Activated CD8-positive, alpha-beta T cell treated with anti-CD3 and anti-CD28 coated beads for 36 hours (primary cell): ENCODE results near the gene GPR22. TPM values are rescaled to one million over a fixed set of nuclear protein-coding genes. Genes with fewer than 3 reads are reported as not detected.

Source experiments
- ATAC-seq: fragments of 200-7000 bp; cut with Tn5 transposase; one replicate; pipeline ENCODE4 v1.10.0; 2021; ENCODE audit warnings: mild to moderate bottlenecking, moderate library complexity
- CTCF ChIA-PET: fragments of 350-600 bp; sonication (Branson Sonifier 250); formaldehyde crosslinking; loops from one replicate; lab custom pipeline; 2021; ENCODE audit warnings: antibody characterized with exemption; lab: Charles Lee
- POLR2A ChIA-PET: fragments of 350-600 bp; sonication (Branson Sonifier 250); formaldehyde crosslinking; loops from one replicate; lab custom pipeline; 2021; ENCODE audit warnings: antibody characterized with exemption; lab: Charles Lee
- DNase-seq: peaks from one replicate; pipeline ENCODE4 v3.0.0-alpha.2; 2020
- H3K27ac Mint-ChIP-seq: one replicate; pipeline ENCODE4 v1.8.0; 2021; ENCODE audit warnings: mild to moderate bottlenecking, mixed read lengths
- H3K27me3 Mint-ChIP-seq: one replicate; pipeline ENCODE4 v1.8.0; 2021; ENCODE audit warnings: mixed read lengths
- H3K36me3 Mint-ChIP-seq: one replicate; pipeline ENCODE4 v1.8.0; 2021; ENCODE audit warnings: low read depth, mixed read lengths
- H3K4me1 Mint-ChIP-seq: one replicate; pipeline ENCODE4 v1.8.0; 2021; ENCODE audit warnings: low read depth, mixed read lengths
- H3K4me3 Mint-ChIP-seq: one replicate; pipeline ENCODE4 v1.8.0; 2021; ENCODE audit warnings: mild to moderate bottlenecking, moderate library complexity, mixed read lengths
- H3K9me3 Mint-ChIP-seq: one replicate; pipeline ENCODE4 v1.8.0; 2021; ENCODE audit warnings: mixed read lengths
- intact Hi-C: fragments of 100-400 bp; cut with micrococcal nuclease; formaldehyde crosslinking; loops from one replicate; pipeline ENCODE4 v1.10.0; 2022
- total RNA-seq, 2 experiments: library from RNA; stranded (reverse); gene quantifications; one replicate each; pipeline ENCODE4 v1.2.3, GENCODE V29; 2021
- TF ChIP-seq, protein P1 (sequence below): fragments of 200-600 bp; IDR thresholded peaks from one replicate; pipeline ENCODE4 v1.8.0; 2022; ENCODE audit warnings: antibody characterized with exemption, mild to moderate bottlenecking

Gene GPR22, protein sequence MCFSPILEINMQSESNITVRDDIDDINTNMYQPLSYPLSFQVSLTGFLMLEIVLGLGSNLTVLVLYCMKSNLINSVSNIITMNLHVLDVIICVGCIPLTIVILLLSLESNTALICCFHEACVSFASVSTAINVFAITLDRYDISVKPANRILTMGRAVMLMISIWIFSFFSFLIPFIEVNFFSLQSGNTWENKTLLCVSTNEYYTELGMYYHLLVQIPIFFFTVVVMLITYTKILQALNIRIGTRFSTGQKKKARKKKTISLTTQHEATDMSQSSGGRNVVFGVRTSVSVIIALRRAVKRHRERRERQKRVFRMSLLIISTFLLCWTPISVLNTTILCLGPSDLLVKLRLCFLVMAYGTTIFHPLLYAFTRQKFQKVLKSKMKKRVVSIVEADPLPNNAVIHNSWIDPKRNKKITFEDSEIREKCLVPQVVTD
- not detected for total RNA-seq

DNA sequence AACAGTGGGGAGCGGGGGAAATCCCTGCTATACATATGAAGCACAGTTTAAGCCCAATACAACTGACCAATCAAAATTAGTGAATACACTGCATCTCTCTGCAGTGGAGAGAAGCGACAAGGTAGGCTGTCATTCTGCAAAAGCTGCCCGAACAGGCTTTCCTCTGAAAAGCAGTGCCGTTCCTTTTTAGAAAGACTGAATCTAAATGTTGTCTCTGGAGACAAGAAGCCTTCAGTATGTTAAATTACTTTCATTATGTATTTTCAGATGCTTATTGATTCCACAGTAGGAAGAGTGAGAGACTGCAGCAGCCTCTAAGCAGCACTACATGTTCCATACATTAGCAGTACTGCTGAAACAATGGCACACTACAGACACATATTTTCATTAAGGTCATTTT lies at the start of gene GPR22:
Gene GPR22 (plus strand): TSS at position 129 of the 400 bp plus-strand sequence. CDS start 4,004 bp downstream, outside the sequence.
- H3K27me3 Mint-ChIP-seq, result no peaks in the 10 kb centered on the region
- peaks cover 2% of the 10 kb centered on the region for H3K36me3 Mint-ChIP-seq
- intact Hi-C loops, result no loop called here
- no peak for ATAC-seq
- H3K9me3 Mint-ChIP-seq, result no peaks in the 10 kb centered on the region
- H3K4me3 Mint-ChIP-seq, result no peak within 1 kb of the TSS
- H3K4me1 Mint-ChIP-seq, result no peaks in the 10 kb centered on the region
- no peak for DNase-seq
- ChIA-PET CTCF (no interaction called here), POLR2A (no interaction called here)
- TF ChIP-seq, protein P1, sequence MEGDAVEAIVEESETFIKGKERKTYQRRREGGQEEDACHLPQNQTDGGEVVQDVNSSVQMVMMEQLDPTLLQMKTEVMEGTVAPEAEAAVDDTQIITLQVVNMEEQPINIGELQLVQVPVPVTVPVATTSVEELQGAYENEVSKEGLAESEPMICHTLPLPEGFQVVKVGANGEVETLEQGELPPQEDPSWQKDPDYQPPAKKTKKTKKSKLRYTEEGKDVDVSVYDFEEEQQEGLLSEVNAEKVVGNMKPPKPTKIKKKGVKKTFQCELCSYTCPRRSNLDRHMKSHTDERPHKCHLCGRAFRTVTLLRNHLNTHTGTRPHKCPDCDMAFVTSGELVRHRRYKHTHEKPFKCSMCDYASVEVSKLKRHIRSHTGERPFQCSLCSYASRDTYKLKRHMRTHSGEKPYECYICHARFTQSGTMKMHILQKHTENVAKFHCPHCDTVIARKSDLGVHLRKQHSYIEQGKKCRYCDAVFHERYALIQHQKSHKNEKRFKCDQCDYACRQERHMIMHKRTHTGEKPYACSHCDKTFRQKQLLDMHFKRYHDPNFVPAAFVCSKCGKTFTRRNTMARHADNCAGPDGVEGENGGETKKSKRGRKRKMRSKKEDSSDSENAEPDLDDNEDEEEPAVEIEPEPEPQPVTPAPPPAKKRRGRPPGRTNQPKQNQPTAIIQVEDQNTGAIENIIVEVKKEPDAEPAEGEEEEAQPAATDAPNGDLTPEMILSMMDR, result no peak
- H3K27ac Mint-ChIP-seq, result no peak within 1 kb of the TSS

DNA sequence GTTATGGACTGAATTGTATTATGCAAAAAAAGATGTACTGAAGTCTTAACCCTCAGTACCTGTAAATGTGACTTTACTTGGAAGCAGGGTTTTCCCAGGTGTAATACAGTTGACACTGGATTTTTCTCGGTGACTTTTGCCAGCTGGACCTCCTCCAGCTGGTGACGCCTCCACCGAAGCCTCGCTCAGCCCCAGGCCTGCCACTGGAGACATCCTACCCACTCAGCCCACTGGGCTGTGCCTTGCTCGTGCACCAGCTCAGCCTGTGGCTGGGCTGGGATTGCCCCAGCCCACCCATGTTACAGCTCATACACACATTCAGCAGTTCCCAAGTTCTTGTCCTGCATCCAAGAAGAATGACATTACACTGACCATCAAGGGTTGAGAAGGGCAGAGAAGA lies 42.4 kb upstream of the GPR22 start:
- Mint-ChIP-seq H3K36me3 (peaks cover 4% of the 10 kb centered on the region), H3K4me1 (peaks cover 3% of the 10 kb centered on the region), H3K4me3 (no peak overlapping the region), H3K27ac (no peak overlapping the region), H3K9me3 (no peaks in the 10 kb centered on the region), H3K27me3 (no peaks in the 10 kb centered on the region)
- CTCF ChIA-PET, result no interaction called here
- TF ChIP-seq, protein P1, result no peak
- intact Hi-C loops, result no loop called here
- ATAC-seq (no peak), DNase-seq (no peak)
- POLR2A ChIA-PET, result interaction anchor here (0.9 kb wide), 1 partner anchor 228 kb away, joined by 3 read pairs; no protein-coding TSS in a partner anchor

DNA sequence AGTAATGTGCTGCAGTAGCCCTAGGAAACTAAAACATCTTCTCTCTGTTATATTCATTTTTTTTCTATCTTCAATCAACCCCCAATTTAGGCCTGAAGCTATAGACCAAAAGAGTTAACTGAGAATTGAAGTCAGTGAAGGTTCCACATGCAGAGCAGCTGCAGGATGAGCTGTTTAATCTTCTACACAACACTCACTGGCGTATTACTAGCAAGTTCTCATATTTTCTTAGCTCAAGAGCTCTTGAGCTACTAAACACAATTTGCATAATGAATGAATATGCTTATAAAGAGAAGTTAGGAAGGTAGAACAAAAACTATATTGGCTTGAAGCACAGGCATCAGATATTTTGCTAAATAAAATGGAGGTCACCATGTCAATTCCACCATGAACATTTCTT lies 41.2 kb upstream of the GPR22 start:
- Mint-ChIP-seq H3K4me1 (peaks cover 3% of the 10 kb centered on the region), H3K4me3 (no peak overlapping the region), H3K27ac (no peak overlapping the region), H3K27me3 (no peaks in the 10 kb centered on the region), H3K36me3 (peaks cover 8% of the 10 kb centered on the region), H3K9me3 (no peaks in the 10 kb centered on the region)
- ChIA-PET POLR2A (no interaction called here), CTCF (interaction anchor here (1.3 kb wide), 1 partner anchor 67 kb away, joined by 3 read pairs; no protein-coding TSS in a partner anchor)
- TF ChIP-seq, protein P1, result no peak
- no peak for DNase-seq
- intact Hi-C loops, result no loop called here
- no peak for ATAC-seq

DNA sequence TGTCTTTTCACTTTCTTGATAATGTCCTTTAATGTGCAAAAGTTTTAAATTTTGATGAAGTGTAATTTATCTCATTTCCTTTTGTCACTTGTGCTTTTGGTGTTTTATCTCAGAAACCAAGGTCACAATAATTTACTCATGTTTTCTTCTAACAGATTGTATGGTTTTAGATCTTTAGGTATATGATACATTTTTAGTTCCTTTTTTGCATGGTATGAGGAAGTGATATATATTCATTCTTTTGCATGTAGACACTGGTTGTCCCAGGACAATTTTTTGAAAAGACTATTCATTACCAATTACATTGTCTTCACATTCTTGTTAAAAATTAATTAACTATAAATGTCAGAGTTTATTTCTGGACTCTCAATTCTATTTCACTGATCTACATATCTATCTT lies 39.8 kb upstream of the GPR22 start:
- CTCF ChIA-PET, result no interaction called here
- intact Hi-C loops, result no loop called here
- Mint-ChIP-seq H3K27ac (no peak overlapping the region), H3K9me3 (no peaks in the 10 kb centered on the region), H3K36me3 (peaks cover 15% of the 10 kb centered on the region), H3K4me1 (peaks cover 3% of the 10 kb centered on the region), H3K27me3 (no peaks in the 10 kb centered on the region), H3K4me3 (no peak overlapping the region)
- DNase-seq (no peak), ATAC-seq (no peak)
- POLR2A ChIA-PET, result no interaction called here
- TF ChIP-seq, protein P1, result no peak

DNA sequence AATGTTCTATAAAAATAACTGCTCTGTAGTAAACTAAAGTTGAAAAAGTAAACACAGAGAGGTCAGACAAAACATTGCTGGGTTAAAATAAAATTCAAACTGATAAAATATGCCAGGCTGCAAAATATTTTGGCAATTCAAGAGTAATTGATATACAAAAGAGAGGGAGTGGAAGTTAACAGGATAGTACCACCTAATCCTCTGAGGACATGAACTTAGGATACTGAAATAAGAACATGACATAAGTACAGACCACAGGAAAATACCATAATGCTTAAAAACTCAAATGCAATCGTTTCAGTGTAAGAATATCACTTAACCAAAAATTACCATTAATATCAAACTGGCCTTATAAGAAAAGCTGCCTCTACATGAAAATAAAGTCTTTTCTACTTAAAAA lies 37.6 kb upstream of the GPR22 start:
- Mint-ChIP-seq H3K9me3 (no peaks in the 10 kb centered on the region), H3K27ac (no peak overlapping the region), H3K4me3 (no peak overlapping the region), H3K4me1 (peaks cover 3% of the 10 kb centered on the region), H3K27me3 (no peaks in the 10 kb centered on the region), H3K36me3 (peaks cover 23% of the 10 kb centered on the region)
- DNase-seq, result no peak
- intact Hi-C loops, result no loop called here
- CTCF ChIA-PET, result no interaction called here
- no peak for ATAC-seq
- POLR2A ChIA-PET, result no interaction called here
- TF ChIP-seq, protein P1, result no peak
